NCI-H460 (cell line): Measurements from ENCODE around the gene KCNJ9. TPM values are rescaled to one million over a fixed set of nuclear protein-coding genes. Genes with fewer than 3 reads are reported as not detected.
A peak's percentile ranks its signal among the peaks of the same experiment; 100 is the strongest.
"Not testable (repeated sequence)": the region's sequence is repeated elsewhere in the genome, so short reads cannot be mapped to it uniquely, and the experiment has no call there.

ENCODE experiments used
- DNase-seq: peaks from one replicate; pipeline ENCODE4 v3.0.0-alpha.2; 2016; ENCODE audit warnings: low read depth; ENCODE audit errors: extremely low read depth
- polyA plus RNA-seq: library from polyadenylated mRNA; depleted of rRNA; stranded (reverse); fragments of >200 nt; gene quantifications from 2 replicates; pipeline ENCODE4 v1.2.3, GENCODE V29; 2014; cell fraction: nucleus; rRNA removed
- total RNA-seq: library from RNA; depleted of rRNA; stranded (reverse); fragments of >200 nt; shearing (Covaris generic); gene quantifications from 2 replicates; pipeline ENCODE4 v1.2.3, GENCODE V29; 2014; rRNA removed

Gene KCNJ9
- total RNA-seq, result not detected in 2 replicates
- not detected in 2 replicates for polyA plus RNA-seq

DNA sequence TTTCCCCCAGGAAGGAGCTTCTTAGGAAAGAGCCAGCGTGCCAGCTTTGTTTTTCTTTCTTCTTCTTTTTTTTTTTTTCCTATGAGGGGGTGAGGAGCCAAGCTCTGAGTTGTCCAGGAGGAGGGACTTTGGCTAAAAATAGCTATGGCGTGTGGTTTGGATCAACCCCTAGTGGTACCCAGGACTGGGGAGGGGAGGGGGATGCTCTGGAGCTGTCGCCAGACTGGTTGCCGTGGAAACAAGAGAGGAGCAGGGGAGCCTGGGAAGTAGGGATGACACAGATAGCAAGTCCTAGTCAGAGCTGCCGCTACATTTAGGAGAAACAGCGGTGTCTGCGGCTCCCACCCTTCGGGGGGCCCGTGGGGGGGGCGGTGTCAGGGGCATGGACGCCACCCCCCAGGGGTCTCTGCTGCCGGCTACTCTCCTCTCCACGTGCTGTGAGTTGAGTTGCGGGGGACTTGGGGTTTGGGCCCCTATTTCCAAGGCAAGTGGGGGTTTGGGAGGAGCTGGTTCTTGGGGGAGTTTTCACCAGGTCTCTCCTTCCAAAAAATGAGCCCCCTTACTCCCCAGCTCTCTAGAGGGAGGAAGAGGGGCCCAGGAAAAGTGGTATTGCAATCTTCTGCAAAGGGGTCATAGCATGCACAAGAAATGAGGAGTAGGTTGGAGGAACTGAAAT is at the start of gene KCNJ9:
TSS of gene KCNJ9 (plus strand) at position 278 of the 676 bp plus-strand sequence. CDS start 2,493 bp downstream, outside the sequence.
- no peak for DNase-seq

DNA sequence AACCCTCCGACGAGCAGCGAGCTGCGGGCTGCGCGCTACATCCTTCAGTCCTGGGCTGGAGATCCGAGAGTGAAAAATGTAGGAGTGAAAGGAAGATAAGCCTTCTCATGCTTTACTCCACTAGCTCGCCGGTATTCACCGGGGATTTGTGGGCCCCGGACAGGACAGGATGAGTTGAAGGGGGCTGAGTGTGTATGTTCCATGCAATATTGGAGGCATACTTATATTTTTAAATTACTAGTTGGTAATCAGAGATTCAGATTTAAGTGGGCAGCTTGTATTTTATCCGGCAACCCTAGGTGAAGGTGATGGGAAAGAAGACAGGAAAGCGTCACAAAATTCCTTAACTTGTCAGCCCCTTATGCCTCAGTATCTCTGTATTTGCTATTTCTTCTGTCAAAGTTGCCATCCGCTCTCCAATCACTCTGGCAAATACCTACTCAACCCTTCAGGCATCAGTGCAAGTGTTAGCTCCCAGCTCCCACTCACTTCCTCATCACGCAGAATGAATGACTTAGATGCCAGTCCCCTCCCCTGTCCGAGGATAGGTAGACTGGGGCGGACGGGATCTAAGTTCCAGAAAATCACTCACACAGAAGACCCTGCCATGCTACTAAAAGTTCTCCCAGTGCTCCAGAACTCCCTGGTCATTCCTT is 49.0 kb upstream of the KCNJ9 start:
- no peak for DNase-seq

DNA sequence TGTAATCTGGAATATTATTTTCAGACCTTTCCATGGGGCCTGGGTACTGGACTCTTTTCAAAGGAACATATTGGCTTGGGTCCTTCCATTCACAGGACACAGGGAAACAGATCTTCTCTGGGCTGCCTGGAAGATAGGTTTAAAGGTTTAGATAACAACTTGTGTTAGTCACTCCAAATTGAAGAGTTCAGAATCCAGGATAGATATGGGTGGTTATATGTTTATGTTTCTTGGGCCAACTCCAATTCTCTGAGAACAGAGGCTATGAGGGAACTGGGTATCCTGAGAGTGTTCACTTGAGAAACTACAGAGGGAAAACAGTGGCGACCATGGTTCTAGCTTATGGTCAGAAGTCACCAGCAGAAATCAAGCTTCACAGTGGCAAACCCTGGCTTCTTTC is 40.9 kb upstream of the KCNJ9 start:
- DNase-seq, result no peak

DNA sequence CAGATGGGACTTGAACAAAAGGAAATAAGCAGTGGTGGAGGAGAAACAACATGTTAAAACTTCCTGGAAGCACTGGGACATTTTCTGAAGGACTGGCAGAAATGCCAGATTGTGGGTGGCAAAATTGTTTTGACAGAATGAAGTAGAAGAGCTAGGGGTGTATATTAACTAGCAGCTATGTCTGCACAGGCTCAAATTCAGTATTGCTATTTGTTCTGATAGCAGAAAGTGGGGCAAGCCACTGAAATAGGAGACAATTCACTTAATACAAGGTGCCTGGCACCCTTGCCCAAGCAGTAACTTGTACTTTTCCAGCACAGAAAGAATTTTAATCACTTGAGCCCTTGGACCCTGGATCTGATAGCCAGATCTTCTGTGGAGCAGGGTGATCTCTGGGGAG is 37.8 kb upstream of the KCNJ9 start:
- no peak for DNase-seq

DNA sequence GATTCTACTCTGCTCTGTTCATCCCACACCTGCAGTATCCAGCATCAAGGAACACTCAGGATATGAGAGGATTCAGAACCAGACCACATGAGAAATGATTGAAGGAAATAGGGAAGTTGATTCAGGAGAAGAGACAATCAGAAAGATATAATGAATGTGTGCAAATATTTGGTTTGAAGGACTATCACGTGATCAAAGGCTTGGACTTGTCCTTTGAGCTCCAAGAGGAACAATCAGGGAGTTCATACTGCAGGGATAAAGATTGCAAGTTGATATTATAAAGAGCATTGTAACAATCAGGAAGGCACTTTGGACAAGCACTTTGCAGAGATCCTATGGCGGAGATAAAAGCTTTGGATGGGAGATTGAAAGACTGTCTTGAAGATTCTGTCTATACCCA is 35.7 kb upstream of the KCNJ9 start:
- no peak for DNase-seq

DNA sequence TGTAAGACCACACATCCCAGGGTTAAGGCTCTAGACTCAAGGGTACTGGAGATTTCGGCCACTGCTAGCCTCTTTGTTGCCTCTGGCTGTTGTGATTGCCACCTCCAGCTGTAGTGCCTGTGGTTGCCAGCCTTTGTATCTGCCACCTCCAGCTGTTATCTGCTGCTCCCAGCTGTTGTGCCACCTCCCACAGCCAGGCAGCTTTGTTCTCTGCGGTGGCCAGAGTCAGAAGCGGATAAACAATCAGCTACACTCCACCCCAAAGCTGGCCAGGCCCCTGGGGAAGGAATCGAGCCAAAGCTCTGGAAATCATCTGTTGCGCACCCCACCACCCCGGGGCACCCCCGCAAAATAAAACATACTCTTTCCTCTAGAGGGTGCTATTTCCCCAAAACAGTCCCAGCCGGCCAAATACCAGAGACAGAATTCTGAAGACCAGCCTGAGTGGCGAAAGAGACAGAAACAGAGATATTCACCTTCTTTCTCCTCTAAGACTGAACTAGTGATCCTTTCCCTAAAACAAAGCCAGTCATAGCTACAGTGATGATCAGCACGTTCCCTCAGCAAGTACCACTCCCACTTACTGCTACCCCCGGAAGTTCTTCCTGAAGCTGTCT is 34.7 kb upstream of the KCNJ9 start:
- peak; percentile 46 for DNase-seq

DNA sequence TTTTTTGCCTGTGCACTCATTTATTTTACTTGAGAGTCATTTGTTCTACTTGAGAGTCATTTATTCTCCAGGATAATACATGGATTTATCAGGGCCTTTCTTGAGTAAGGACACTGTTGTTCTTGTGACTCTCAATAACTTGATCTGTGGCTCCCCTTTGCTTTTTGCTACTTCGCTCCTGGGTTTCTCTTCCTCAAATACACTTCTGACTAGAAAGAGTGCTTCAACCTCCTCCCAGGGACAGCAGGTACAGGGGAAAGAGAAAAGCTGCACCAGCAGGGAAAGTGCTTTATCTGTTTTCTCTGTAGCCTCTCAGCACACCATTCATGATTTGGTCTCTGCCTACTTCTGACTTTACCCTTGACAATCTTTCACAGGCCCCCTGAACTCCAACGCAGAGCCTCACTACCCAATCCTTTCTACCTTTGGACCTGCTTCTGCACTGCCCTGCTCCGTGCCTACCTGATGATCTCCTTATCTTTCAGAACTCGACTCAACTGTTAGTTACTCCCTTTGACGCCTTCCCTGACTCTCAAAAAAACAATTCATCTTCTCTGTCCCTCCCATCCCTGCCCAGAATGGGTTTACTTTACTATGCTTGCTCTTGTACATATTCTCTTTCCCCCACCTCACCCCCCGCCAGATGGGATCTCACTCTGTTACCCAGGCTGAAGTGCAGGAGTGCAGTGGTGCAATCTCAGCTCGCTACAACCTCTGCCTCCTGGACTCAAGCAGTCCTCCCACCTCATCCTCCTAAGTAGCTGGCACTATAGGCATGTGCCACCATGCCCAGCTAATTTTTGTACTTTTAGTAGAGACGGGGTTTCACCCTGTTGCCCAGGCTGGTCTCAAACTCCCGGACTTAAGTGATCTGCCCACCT is 34.0 kb upstream of the KCNJ9 start:
- no peak for DNase-seq

DNA sequence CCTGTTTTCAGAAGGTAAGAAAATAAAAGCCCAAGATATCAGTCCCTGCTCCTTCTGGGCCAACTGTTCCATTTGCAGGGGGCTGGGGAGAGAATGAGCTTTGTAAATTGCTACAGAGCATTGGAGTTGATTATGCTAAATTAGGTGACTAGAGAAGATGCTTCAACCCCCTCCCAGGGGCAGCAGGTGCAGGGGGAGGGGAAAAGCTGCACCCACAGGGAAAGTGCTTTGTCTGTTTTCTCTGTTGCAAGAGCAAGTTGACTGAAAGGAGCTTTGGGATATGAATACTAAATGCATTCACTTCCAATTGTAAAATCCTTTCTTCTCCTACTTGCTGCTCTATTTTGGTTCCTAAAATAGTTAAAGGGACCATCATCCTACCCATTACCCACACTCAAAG is 33.0 kb upstream of the KCNJ9 start:
- no peak for DNase-seq

DNA sequence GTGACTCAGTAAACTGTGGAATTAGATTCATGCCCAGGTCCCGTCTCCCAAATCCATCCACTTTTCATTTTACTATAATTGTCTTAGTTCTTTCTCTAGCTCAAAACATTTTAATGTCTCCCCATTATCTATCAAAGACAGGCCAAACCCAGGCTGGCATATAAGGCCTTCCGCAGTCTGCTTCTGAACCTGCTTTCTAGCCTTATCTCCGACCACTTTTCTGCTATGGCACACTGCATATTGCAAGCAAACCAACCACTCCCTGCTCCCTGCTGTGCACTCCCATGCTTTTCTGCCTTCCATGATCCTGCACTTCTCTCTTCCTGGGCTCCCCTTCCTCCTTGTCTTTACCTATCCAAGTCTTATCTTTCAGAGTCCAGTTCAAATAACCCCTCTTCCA is 32.2 kb upstream of the KCNJ9 start:
- no peak for DNase-seq

DNA sequence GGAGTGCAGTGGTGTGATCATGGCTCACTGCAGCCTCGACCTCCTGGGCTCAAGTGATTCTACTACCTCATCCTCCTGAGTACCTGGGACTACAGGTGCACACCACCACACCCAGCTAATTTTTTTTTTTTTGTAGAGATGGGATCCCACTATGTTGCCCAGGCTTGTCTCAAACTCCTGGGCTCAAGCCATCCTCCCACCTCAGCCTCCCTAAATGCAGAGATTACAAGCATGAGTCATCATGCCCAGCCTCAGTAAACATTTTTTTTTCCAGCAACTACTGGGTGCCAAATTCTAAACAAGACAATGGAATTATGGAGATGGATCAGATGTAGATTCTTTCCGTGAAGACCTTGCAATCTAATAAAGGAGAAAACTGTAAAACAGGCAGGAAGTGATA is 31.2 kb upstream of the KCNJ9 start:
- not testable (repeated sequence) for DNase-seq

DNA sequence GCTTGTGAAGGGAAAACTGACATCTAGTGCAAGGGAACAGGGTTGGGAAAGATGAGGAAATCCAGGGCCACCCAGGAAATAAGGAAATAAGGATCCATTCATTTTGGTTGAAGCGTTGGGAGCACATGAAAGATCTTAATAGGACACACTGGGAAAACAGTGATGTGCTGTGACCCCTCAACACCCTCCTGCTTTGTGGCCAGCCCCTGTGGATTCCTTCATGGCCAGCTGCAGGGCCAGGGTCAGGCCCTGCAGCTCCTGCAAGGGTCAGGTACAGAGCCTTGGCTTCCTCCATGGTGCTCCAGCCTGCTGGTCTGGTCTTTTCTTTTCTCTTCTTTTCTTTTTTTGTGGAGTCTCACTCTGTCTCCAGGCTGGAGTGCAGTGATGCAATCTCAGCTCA is 30.7 kb upstream of the KCNJ9 start:
- no peak for DNase-seq

DNA sequence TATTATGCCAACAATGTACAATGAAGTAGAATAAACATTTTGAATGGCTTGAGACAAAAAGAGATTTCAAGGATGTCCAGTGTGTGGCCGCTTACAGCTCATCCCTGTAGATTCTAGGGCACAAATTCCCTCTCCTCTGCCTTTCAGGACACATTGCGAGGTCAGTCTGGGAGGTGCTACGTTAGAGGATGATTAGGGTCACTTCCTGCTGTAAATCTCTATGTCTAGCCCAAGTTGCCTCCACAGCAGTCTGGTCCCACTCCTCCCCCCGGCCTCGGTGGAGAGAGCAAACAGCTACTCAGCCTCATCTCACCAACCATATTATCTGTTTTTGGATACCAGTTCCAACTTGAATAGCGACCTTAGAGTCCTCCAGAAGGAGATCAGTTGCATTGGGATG is 28.4 kb upstream of the KCNJ9 start:
- DNase-seq, result no peak

DNA sequence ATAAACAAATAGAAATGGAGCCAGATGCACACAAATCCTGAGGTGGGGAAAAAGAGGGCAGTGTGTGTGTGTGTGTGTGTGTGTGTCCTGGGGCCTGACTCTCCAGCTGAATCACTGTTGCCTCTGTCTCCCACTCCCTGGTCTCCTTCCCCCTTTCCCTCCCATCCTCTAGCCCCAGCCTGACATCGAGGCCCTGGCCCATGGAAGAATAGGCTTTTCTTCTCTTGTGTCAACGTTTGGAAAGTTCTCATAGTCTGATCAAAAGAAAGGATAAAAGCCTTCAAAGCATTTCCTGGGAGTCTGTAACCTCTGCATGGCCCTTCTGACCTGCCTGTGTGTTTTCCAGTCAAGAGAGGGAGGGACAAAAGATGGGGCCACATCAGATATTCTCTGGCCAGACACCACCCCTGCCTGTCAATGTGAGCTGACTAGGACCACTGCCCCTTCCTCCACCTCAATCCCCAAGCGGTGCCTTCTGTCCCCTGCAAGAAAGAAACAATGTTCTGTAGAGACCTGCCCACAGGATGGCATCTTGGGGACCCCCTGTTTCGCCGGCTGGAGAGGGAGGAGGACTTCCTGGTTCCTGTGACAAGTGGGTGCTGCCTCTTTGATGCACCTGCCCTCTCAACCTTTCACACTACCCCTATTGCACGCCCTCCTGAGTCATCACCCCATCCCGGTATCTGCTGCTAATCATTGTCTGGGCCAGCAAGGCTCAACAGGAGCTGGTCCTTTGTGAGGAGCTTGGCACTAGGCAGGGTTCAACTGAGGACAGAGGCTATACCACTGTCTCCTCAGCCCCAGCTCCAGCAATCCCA is 27.6 kb upstream of the KCNJ9 start:
- DNase-seq, result no peak

DNA sequence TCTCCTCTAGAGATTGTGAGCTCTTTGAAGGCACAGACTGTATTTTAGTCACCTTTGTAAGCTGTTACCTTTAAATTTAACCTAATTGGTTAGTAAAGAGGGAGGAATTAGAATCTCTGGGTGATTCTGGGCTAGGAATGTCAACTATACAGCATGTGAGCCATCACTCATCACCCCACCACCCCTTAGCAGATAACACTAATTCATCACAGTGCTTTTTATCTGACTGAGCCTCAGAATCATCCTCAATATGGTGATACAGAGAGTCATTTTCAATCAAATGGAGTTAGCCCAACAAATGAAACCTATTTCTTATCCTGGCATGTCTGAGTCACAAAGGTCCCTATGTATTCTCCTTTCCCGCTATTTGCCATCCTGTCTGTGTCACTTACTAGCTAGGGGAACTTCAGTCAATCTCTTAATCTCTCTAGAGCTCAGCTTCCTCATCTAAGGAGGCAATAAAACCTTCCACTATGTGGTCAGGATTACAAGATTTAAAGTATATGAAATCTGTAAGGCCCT is 24.6 kb upstream of the KCNJ9 start:
- DNase-seq, result no peak

DNA sequence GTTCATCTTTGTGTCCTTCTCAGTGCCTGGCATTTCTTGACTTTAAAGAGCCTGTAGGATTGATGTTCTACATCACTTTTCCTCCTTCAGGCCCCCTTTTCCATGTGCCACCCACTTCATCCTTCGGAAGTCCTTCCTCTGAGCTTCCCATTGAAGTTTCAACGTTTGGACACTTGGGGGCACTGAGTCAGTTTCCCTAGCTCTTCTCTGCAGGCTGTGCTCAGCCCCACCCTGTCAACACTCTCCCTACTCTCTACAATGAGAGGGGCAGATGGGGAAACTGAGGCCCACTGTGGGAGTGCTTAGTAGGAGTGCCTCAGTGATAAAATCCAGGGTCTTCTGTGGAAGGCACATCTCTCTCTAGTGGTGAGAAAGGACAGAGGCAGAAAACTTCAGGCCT is 23.3 kb upstream of the KCNJ9 start:
- DNase-seq, result no peak

DNA sequence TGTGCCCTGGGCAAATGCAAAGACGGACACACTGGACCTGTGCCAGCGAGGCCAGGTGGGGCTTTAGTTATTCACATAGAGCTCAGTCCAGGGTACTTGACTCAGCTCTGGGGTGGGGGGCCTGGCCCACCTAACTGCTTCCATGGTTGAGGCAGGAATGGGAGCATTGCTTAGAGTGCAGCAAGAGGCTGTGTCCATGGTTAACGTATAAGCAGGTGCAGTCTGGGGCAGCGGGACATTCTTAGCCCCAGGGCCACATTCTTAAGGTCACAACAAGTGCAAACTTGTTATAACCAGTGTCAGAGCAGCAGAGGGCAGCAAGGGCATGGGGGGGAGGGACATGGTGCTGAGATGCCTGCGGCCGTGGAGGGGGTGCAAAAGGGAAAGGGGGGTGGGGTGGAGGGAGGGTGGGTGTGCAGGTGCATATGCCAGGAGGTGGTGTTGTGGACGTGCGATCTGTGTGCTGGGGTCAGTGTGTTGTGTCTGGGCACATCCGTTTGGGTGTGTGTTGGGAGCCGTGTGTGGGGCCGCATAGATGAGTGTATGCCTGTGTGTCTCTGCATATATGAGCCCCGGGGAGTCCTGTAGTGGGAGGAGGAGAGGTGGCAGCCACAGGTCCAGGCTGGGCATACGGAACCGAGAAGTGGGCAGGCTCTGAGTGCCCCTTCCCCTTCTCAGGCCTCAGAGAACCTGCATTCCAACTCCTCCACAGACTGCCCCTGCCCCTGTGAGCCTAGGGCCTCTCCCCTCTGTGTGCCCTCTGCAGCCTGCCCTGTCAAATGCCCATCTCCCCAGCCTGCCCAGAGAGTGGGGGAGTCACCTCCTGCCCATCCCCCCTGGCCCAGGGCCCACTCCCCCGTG is 19.7 kb upstream of the KCNJ9 start:
- no peak for DNase-seq

DNA sequence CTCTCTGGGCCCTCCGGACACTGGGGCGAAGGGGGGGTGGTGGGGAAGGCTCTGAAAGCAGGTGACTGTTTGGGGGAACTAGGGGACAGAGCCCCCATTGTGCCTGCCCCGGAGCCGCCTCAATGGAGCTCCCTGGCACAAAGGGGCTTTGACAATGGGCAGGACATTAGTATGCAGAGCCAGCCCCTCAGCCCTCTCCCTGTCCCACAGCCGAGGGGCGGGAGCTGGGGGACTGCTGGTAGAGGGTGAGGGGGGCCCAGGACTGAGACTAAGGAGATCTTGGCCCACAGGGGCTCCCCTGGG is 19.2 kb upstream of the KCNJ9 start:
- no peak for DNase-seq

DNA sequence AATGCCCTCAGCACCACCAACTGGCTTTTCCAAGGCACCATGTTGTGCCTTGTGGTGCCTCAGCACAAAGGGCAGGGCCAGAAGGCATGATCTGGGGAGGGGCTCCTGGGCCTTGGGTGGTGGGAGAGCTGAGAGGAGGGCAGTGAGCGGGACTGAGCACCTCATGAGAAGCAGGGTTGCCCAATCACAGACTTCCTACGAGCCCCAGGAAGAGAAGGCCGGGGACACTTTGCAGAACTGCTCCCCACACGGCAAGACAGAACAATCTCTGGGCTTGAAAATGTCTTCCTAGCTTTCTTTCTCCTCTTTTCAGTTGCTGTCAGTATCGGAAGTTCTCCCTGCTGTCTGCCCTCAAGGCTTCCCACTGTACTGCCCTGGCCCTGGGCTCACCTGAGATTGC is 18.2 kb upstream of the KCNJ9 start:
- DNase-seq, result no peak

DNA sequence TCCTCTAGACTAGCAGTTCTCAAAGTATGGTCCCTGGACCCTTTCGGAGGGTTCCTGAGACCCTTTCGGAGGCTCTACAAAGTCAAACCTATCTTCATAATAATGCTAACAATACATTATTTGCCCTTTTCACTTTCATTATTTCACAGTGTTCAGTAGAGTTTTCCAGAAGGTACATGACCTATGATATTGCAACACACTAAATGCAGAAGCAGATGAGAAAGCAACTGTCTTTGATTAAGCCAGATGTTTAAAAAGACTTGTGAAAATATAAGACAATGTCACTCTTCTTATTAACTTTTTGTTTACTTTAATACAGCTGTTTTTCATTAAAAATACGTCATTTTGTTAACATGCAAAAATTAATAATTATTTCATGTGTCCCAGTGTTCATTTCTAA is 17.2 kb upstream of the KCNJ9 start:
- no peak for DNase-seq
